GM21526 (cell line): Measurements from ENCODE around the gene BTBD18.

Experiments
- ATAC-seq: cut with Tn5 transposase; IDR thresholded peaks from one replicate; pipeline ENCODE4 v1.9.1; 2021; ENCODE audit warnings: moderate library complexity; ENCODE audit not compliant: unreplicated experiment, low FRiP score

BTBD18 gene

GRCh38 chr11:57776031-57776521 lies 24.5 kb upstream of the BTBD18 start:
- ATAC-seq: no peak

GRCh38 chr11:57775491-57775890 lies 23.9 kb upstream of the BTBD18 start:
- no peak for ATAC-seq

- ATAC-seq: no peak
These were observed 21.5 kb upstream of the BTBD18 start for GRCh38 chr11:57773026-57773598.

GRCh38 chr11:57772562-57772961 lies 20.9 kb upstream of the BTBD18 start:
- no peak for ATAC-seq

- no peak for ATAC-seq
These were observed 19.7 kb upstream of the BTBD18 start for GRCh38 chr11:57771365-57771764.

GRCh38 chr11:57770793-57771192 lies 19.2 kb upstream of the BTBD18 start:
- ATAC-seq: no peak

- no peak for ATAC-seq
These were observed 13.4 kb upstream of the BTBD18 start for GRCh38 chr11:57764972-57765371.

GRCh38 chr11:57764566-57764965 lies 12.9 kb upstream of the BTBD18 start:
- ATAC-seq: no peak

GRCh38 chr11:57764021-57764420 lies 12.4 kb upstream of the BTBD18 start:
- ATAC-seq: no peak

- ATAC-seq: no peak
These were observed 11.9 kb upstream of the BTBD18 start for GRCh38 chr11:57763568-57763967.

- no peak for ATAC-seq
These were observed 10.7 kb upstream of the BTBD18 start for GRCh38 chr11:57762235-57762861.

- no peak for ATAC-seq
These were observed 9.9 kb upstream of the BTBD18 start, which contains the start of gene CTNND1 for GRCh38 chr11:57761301-57762234. CTNND1 (plus strand) TSS chr11:57761802; CDS start chr11:57791479, 29,677 bp downstream.

GRCh38 chr11:57758174-57758573 lies 6.6 kb upstream of the BTBD18 start:
- ATAC-seq: no peak

GRCh38 chr11:57752954-57753353 lies 1.3 kb upstream of the BTBD18 start:
- no peak for ATAC-seq

- ATAC-seq: no peak
These were observed 443 bp downstream of the BTBD18 start for GRCh38 chr11:57751176-57751575.

- ATAC-seq: no peak
These were observed 4.7 kb downstream of the BTBD18 start for GRCh38 chr11:57746920-57747319.

- ATAC-seq: no peak
These were observed 6.4 kb downstream of the BTBD18 start for GRCh38 chr11:57745206-57745605.

- no peak for ATAC-seq
These were observed 7.3 kb downstream of the BTBD18 start for GRCh38 chr11:57744357-57744756.

GRCh38 chr11:57742087-57742452 lies 9.5 kb downstream of the BTBD18 start:
- no peak for ATAC-seq

GRCh38 chr11:57741132-57742086 lies 10.2 kb downstream of the BTBD18 start, which contains the start of gene SELENOH:
SELENOH (plus strand) TSS chr11:57741491; CDS start chr11:57741596, 105 bp downstream.
- peak; percentile 86 for ATAC-seq
